K562 (cell line): Measurements from ENCODE around the gene PILRA. TPM values are rescaled to one million over a fixed set of nuclear protein-coding genes. Genes with fewer than 3 reads are reported as not detected.

ENCODE experiments used
- ATAC-seq: fragments of 200-7000 bp; cut with Tn5 transposase; 3 replicates; pipeline ENCODE4 v1.9.1; 2020; ENCODE audit warnings: moderate library complexity
- BruUV-seq: library from RNA; stranded (reverse); fragments of 400-500 nt; replicated peaks from 2 replicates; lab custom pipeline; 2021; lab: Mats Ljungman, UMichigan
- CTCF ChIA-PET: fragments of 300-600 bp; formaldehyde crosslinking; extraction: SDS; loops from one replicate; lab custom pipeline; 2021; ENCODE audit warnings: low intra/inter-chr PET ratio; lab: Yijun Ruan, JAX
- POLR2A ChIA-PET: fragments of 300-600, 350-650 bp; sonication (Branson Sonifier 250); formaldehyde crosslinking; extraction: SDS; loops from one replicate; lab custom pipeline; 2021; ENCODE audit warnings: antibody characterized with exemption, inconsistent platforms; lab: Yijun Ruan, JAX
- DNase-seq, 4 experiments: peaks; one replicate each; pipeline versions ENCODE4 v3.0.0 to v3.0.0-alpha.2; 2011 to 2018; ENCODE audit warnings: low spot score in 3 of 4, mixed read lengths in 3 of 4; ENCODE audit errors: extremely low read depth in 1 of 4
- FAIRE-seq: peaks from 2 replicates; lab custom pipeline; 2011; peaks lifted over from hg19 to GRCh38; lab: Jason Lieb, UNC
- H2AFZ ChIP-seq: 2 replicates; pipeline ENCODE4 v1.6.0; 2011; ENCODE audit warnings: low read depth, low read length, control low read depth, inconsistent platforms
- H3K27ac ChIP-seq: fragments of 200-600 bp; 3 replicates; pipeline ENCODE4 v1.8.0; 2011; ENCODE audit warnings: low read depth, mild to moderate bottlenecking, control low read depth, inconsistent platforms, low read length, moderate library complexity, mixed read lengths; ENCODE audit errors: extremely low read depth
- H3K27me3 ChIP-seq, 2 experiments: fragments of 300-600 bp in 1 of 2; 2 replicates in 1 of 2; 3 replicates in 1 of 2; pipeline versions ENCODE4 v1.6.0 to v1.8.0; 2011; ENCODE audit warnings: inconsistent platforms in 2 of 2, low read length in 2 of 2, mild to moderate bottlenecking in 1 of 2, mixed read lengths in 1 of 2, moderate library complexity in 1 of 2; ENCODE audit not compliant: control insufficient read depth in 2 of 2, insufficient read depth in 2 of 2
- H3K36me3 ChIP-seq: fragments of 300-600 bp; 3 replicates; pipeline ENCODE4 v1.8.0; 2011; ENCODE audit warnings: mild to moderate bottlenecking, low read length, inconsistent platforms; ENCODE audit not compliant: control insufficient read depth, insufficient read depth
- H3K4me1 ChIP-seq, 2 experiments: fragments of 200-600 bp in 1 of 2; replicated peaks in 1 of 2; 2 replicates in 1 of 2; 3 replicates in 1 of 2; pipeline versions ENCODE4 v1.5.1 to v1.8.0; 2011; ENCODE audit warnings: inconsistent platforms in 2 of 2, low read length in 2 of 2, mild to moderate bottlenecking in 1 of 2, mixed read lengths in 1 of 2, moderate library complexity in 1 of 2; ENCODE audit not compliant: control insufficient read depth in 2 of 2, insufficient read depth in 2 of 2
- H3K4me2 ChIP-seq: 2 replicates; pipeline ENCODE4 v1.6.1; 2011; ENCODE audit warnings: low read length, control low read depth, inconsistent platforms, mixed read lengths; ENCODE audit not compliant: insufficient read depth
- H3K4me3 ChIP-seq: fragments of 200-600 bp; sonication (generic), shearing (Covaris generic); 2 replicates; pipeline ENCODE4 v1.5.1; 2016; ENCODE audit warnings: control low read depth, inconsistent platforms
- H3K79me2 ChIP-seq: fragments of 200-600 bp; 3 replicates; pipeline ENCODE4 v1.8.0; 2011; ENCODE audit warnings: low read length, inconsistent platforms; ENCODE audit not compliant: control insufficient read depth, insufficient read depth
- H3K9ac ChIP-seq, 2 experiments: 2 replicates each; pipeline versions ENCODE4 v1.6.0 to v1.6.1; 2011; ENCODE audit warnings: low read depth in 2 of 2, low read length in 2 of 2, control low read depth in 1 of 2, inconsistent platforms in 1 of 2, mild to moderate bottlenecking in 1 of 2, mixed read lengths in 1 of 2; ENCODE audit not compliant: insufficient read depth in 1 of 2
- H3K9me1 ChIP-seq: one replicate; pipeline ENCODE4 v1.6.0; 2011; ENCODE audit warnings: inconsistent platforms, mild to moderate bottlenecking, low read length, moderate library complexity; ENCODE audit not compliant: control insufficient read depth, insufficient read depth
- H3K9me3 ChIP-seq: replicated peaks from 2 replicates; pipeline ENCODE4 v1.5.1; 2011; ENCODE audit warnings: low read depth, low read length, inconsistent platforms; ENCODE audit not compliant: control insufficient read depth, insufficient read depth
- H4K20me1 ChIP-seq: replicated peaks from 2 replicates; pipeline ENCODE4 v1.6.1; 2011; ENCODE audit warnings: low read length, inconsistent platforms, mixed read lengths; ENCODE audit not compliant: control insufficient read depth, insufficient read depth
- ADNP ChIP-seq: fragments of 200-800 bp; sonication (Bioruptor generic); IDR thresholded peaks from 2 replicates; pipeline ENCODE4 v1.6.1; 2016; ENCODE audit warnings: missing genetic modification characterization, missing compliant biosample characterization
- KAT8 ChIP-seq: fragments of 450-650 bp; IDR thresholded peaks from 2 replicates; pipeline ENCODE4 v1.6.1; 2016; ENCODE audit warnings: low read depth, mild to moderate bottlenecking
- MEIS2 ChIP-seq: fragments of 450-650 bp; IDR thresholded peaks from 2 replicates; pipeline ENCODE4 v1.6.1; 2014; ENCODE audit warnings: mild to moderate bottlenecking; ENCODE audit not compliant: partially characterized antibody
- POLR2AphosphoS5 ChIP-seq: IDR thresholded peaks from 2 replicates; pipeline ENCODE4 v1.6.1; 2011; ENCODE audit warnings: mild to moderate bottlenecking, low read depth, low read length, moderate library complexity; ENCODE audit not compliant: control insufficient read depth, insufficient read depth
- ZNF717 ChIP-seq: fragments of 250-450 bp; sonication (Bioruptor Pico); IDR thresholded peaks from 2 replicates; pipeline ENCODE4 v1.5.0; 2021
- in situ Hi-C: fragments of 300-500 bp; cut with MboI; formaldehyde crosslinking; loops from 4 replicates; pipeline ENCODE4 v1.15.0; 2018; ENCODE audit warnings: inconsistent platforms, mixed read lengths
- intact Hi-C: fragments of 100-400 bp; cut with micrococcal nuclease; formaldehyde crosslinking; loops from 2 replicates; pipeline ENCODE4 v1.14.2; 2022
- polyA plus RNA-seq, 8 experiments: library from polyadenylated mRNA; depleted of rRNA in 4 of 8; stranded (reverse) in 5 of 8; unstranded in 3 of 8; fragments of >200 nt; fragmentation: Nextera tagmentation in 2 of 8; fragmentation: Illumina TruSeq in 1 of 8; extraction: Ambion mirVana in 2 of 8; extraction: Trizol in 1 of 8; gene quantifications; 2 replicates each; pipeline versions ENCODE4 v1.2.1 to v1.2.3, GENCODE V29; 2011 to 2014; ENCODE audit warnings: inconsistent platforms in 1 of 8, missing spikeins in 1 of 8
- total RNA-seq, 7 experiments: library from RNA; depleted of rRNA in 6 of 7; stranded (reverse); fragments of >200 nt in 6 of 7; fragmentation: Illumina TruSeq in 2 of 7; extraction: Trizol in 2 of 7; gene quantifications; 2 replicates each; pipeline versions ENCODE4 v1.2.1 to v1.2.3, GENCODE V29; 2011 to 2021; ENCODE audit warnings: low replicate concordance in 1 of 7

Gene PILRA
- total and polyA plus RNA-seq, 9 of the 15 experiments (the other 6 are each of a cell fraction or from before 2014, with no cell fraction given): 0.13 to 1.8 (median 0.62) TPM

- in situ Hi-C loops: loop anchor here (5.0 kb wide), 1 partner anchor 215 kb away; no protein-coding TSS in a partner anchor
- no peak overlapping the region for H3K9ac ChIP-seq
- no peak overlapping the region for H3K4me2 ChIP-seq
- ATAC-seq (no peak), DNase-seq (no peak), FAIRE-seq (no peak)
- peaks cover 84% of the 10 kb centered on the region for H3K36me3 ChIP-seq
- no peaks in the 10 kb centered on the region for H3K9me3 ChIP-seq
- no peak overlapping the region for H3K4me3 ChIP-seq
- no peaks in the 10 kb centered on the region for H3K27me3 ChIP-seq
- TF ChIP-seq POLR2AphosphoS5 (0 out of 2 replicates have a peak, but pooled peaks have one; percentile 19), KAT8 (no peak), MEIS2 (no peak)
- H2AFZ ChIP-seq: no peak overlapping the region
- intact Hi-C loops: no loop called here
- peaks cover 28% of the 10 kb centered on the region for H3K79me2 ChIP-seq
- no peaks in the 10 kb centered on the region for H3K9me1 ChIP-seq
- H3K27ac ChIP-seq: no peak overlapping the region
- peaks cover 9 to 10% of the 10 kb centered on the region in 2 experiments; a peak in 4 of 5 replicates for H3K4me1 ChIP-seq
- ChIA-PET CTCF (no interaction called here), POLR2A (interaction anchor here (0.7 to 1.2 kb wide), 5 partner anchors 10 to 84 kb away, joined by 3 to 6 read pairs (median 3); no protein-coding TSS in a partner anchor)
- H4K20me1 ChIP-seq: peaks cover 5% of the 10 kb centered on the region; the same call in 1 of the 2 replicates
- BruUV-seq: no TSS peak
Observed at GRCh38 chr7:100346921-100347320, 26.4 kb upstream of the PILRA start.

- no peak for TF ChIP-seq ZNF717 (CRISPR knock-in tag)
- no peak for TF ChIP-seq ADNP
- ChIA-PET CTCF (no interaction called here), POLR2A (interaction anchor here (1.0 kb wide), 1 partner anchor 247 kb away, joined by 3 read pairs; the partner anchor contains the start of gene AP4M1)
- H3K79me2 ChIP-seq: peaks cover 19% of the 10 kb centered on the region
- BruUV-seq: TSS peak; percentile 1
- no peak for ATAC-seq
- no peak overlapping the region for H3K27ac ChIP-seq
- intact Hi-C loops: no loop called here
- H3K4me1 ChIP-seq: peaks cover 8 to 12% of the 10 kb centered on the region in 2 experiments; a peak in 4 of 5 replicates
- DNase-seq: no peak
- no peak overlapping the region for H3K9ac ChIP-seq
- peaks cover 86% of the 10 kb centered on the region for H3K36me3 ChIP-seq
- no peaks in the 10 kb centered on the region for H3K9me1 ChIP-seq
- no peak for FAIRE-seq
- no peaks in the 10 kb centered on the region for H3K9me3 ChIP-seq
- in situ Hi-C loops: loop anchor here (5.0 kb wide), 1 partner anchor 217 kb away; no protein-coding TSS in a partner anchor
- H3K4me2 ChIP-seq: no peak overlapping the region
- no peaks in the 10 kb centered on the region for H3K27me3 ChIP-seq
- H3K4me3 ChIP-seq: no peak overlapping the region
- H2AFZ ChIP-seq: no peak overlapping the region
- H4K20me1 ChIP-seq: peaks cover 5% of the 10 kb centered on the region; the same call in 1 of the 2 replicates
Observed at GRCh38 chr7:100348805-100349204, 24.5 kb upstream of the PILRA start.
